Left lung (tissue), 10 donors: ENCODE results near the gene MRAP. TPM values are rescaled to one million over a fixed set of nuclear protein-coding genes. Genes with fewer than 3 reads are reported as not detected.
A peak's percentile ranks its signal among the peaks of the same experiment; 100 is the strongest.

Experiments used
- ATAC-seq: fragments of 200-7000 bp; cut with Tn5 transposase; one replicate; pipeline ENCODE4 v1.9.1; 2020; ENCODE audit warnings: moderate library complexity
- DNase-seq, 4 donors: peaks; one replicate each; pipeline ENCODE4 v3.0.0-alpha.2; 2013 to 2020
- H3K27ac ChIP-seq, 2 donors: fragments of 200-600 bp; sonication (generic) in 1 of 2; one replicate each; pipeline versions ENCODE4 v1.5.0 to v1.8.0; 2020 to 2021
- H3K27me3 ChIP-seq, 2 donors: fragments of 200-600 bp; sonication (generic) in 1 of 2; one replicate each; pipeline versions ENCODE4 v1.5.0 to v1.8.0; 2020 to 2021
- H3K36me3 ChIP-seq, 2 donors: fragments of 200-600 bp; sonication (generic) in 1 of 2; one replicate each; pipeline versions ENCODE4 v1.5.0 to v1.8.0; 2020 to 2021
- H3K4me1 ChIP-seq, 2 donors: fragments of 200-600 bp; one replicate each; pipeline ENCODE4 v1.8.0; 2021
- H3K4me3 ChIP-seq, 2 donors: fragments of 200-600 bp; sonication (generic) in 1 of 2; one replicate each; pipeline versions ENCODE4 v1.5.0 to v1.8.0; 2020 to 2021; ENCODE audit warnings: mild to moderate bottlenecking in 1 of 2
- H3K9me3 ChIP-seq, 2 donors: fragments of 200-600 bp; sonication (generic) in 1 of 2; one replicate each; pipeline versions ENCODE4 v1.5.0 to v1.8.0; 2020 to 2021
- CTCF ChIP-seq, 2 donors: fragments of 200-600 bp; sonication (generic) in 1 of 2; IDR thresholded peaks; one replicate each; pipeline versions ENCODE4 v1.5.0 to v1.8.0; 2021; ENCODE audit warnings: antibody characterized with exemption in 2 of 2
- intact Hi-C, 2 donors: fragments of 100-400 bp; cut with DNase I; formaldehyde crosslinking; loops; one replicate each; pipeline versions ENCODE4 v1.11.2 to v1.14.2; 2022
- polyA plus RNA-seq, 6 donors: library from polyadenylated mRNA; unstranded; fragments of 120-200 nt; gene quantifications; one replicate each; pipeline ENCODE4 v1.2.1, GENCODE V29; 2013; ENCODE audit not compliant: insufficient read length in 6 of 6
- total RNA-seq, 2 donors: library from RNA; stranded (reverse); fragmentation: NEBNext Ultra II Directional; extraction: Animal tissue kit (Norgen Biotek cat#: 25700); gene quantifications; one replicate each; pipeline ENCODE4 v1.2.1, GENCODE V29; 2021
- donor health status: DM: no; HTN: yes; CAD: no.
- donor health status: DM: no; HTN: no; CAD: no.

The MRAP gene
- total and polyA plus RNA-seq, 8 donors, result 0.29 to 0.69 (median 0.38) TPM; not detected in 2

- no peaks in the 10 kb centered on the region for H3K9me3 ChIP-seq
- intact Hi-C loops, result no loop called here
Observed at GRCh38 chr21:32281531-32281930, 17.1 kb upstream of the MRAP start.

GRCh38 chr21:32282992-32283391 is 15.7 kb upstream of the MRAP start:
- no peak for ATAC-seq
- H3K4me1 ChIP-seq, result peaks cover 5 to 15% of the 10 kb centered on the region in 2 donors
- H3K4me3 ChIP-seq, result no peak overlapping the region
- H3K9me3 ChIP-seq, result no peaks in the 10 kb centered on the region
- H3K27ac ChIP-seq, result no peak overlapping the region
- no peaks in the 10 kb centered on the region for H3K27me3 ChIP-seq
- TF ChIP-seq CTCF (IDR thresholded peaks at IDR 0.05), result no peak
- no peaks in the 10 kb centered on the region for H3K36me3 ChIP-seq
- no peak for DNase-seq
- intact Hi-C loops, result no loop called here

More at GRCh38 chr21:32281531-32281930, 17.1 kb upstream of the MRAP start:
- DNase-seq (no peak), ATAC-seq (no peak)
- Histone ChIP-seq H3K36me3 (no peaks in the 10 kb centered on the region), H3K4me1 (peaks cover 8 to 23% of the 10 kb centered on the region in 2 donors), H3K27me3 (no peaks in the 10 kb centered on the region), H3K27ac (no peak overlapping the region), H3K4me3 (no peak overlapping the region)
- TF ChIP-seq CTCF (IDR thresholded peaks at IDR 0.05), result no peak

- TF ChIP-seq CTCF (IDR thresholded peaks at IDR 0.05), result no peak
- DNase-seq (no peak), ATAC-seq (no peak)
- Histone ChIP-seq H3K27ac (no peak overlapping the region), H3K4me1 (no peaks in the 10 kb centered on the region), H3K4me3 (no peak overlapping the region), H3K36me3 (no peaks in the 10 kb centered on the region), H3K27me3 (no peaks in the 10 kb centered on the region), H3K9me3 (no peaks in the 10 kb centered on the region)
- intact Hi-C loops, result no loop called here
Observed at GRCh38 chr21:32285476-32285875, 13.2 kb upstream of the MRAP start.

- ATAC-seq (no peak), DNase-seq (no peak)
- no peak overlapping the region for H3K27ac ChIP-seq
- H3K36me3 ChIP-seq, result no peaks in the 10 kb centered on the region
- H3K4me3 ChIP-seq, result no peak overlapping the region
- intact Hi-C loops, result no loop called here
- TF ChIP-seq CTCF (IDR thresholded peaks at IDR 0.05), result no peak
- no peaks in the 10 kb centered on the region for H3K27me3 ChIP-seq
- no peaks in the 10 kb centered on the region for H3K9me3 ChIP-seq
- no peaks in the 10 kb centered on the region for H3K4me1 ChIP-seq
Observed at GRCh38 chr21:32297449-32297848, 1.2 kb upstream of the MRAP start.

GRCh38 chr21:32298148-32298559 is 501 bp upstream of the MRAP start:
- Histone ChIP-seq H3K9me3 (no peaks in the 10 kb centered on the region), H3K4me3 (no peak overlapping the region), H3K4me1 (no peaks in the 10 kb centered on the region), H3K36me3 (no peaks in the 10 kb centered on the region), H3K27me3 (no peaks in the 10 kb centered on the region), H3K27ac (no peak overlapping the region)
- ATAC-seq, result peak; percentile 49
- DNase-seq, result no peak
- no peak for TF ChIP-seq CTCF (IDR thresholded peaks at IDR 0.05)
- intact Hi-C loops, result no loop called here
